ENCODE measurements around the gene FRMD4A.

- no peak for TF ChIP-seq POLR2A (IDR thresholded peaks at IDR 0.05; ENCODE audit: low read depth, low read length)
- no peak for TF ChIP-seq TAF1 (IDR thresholded peaks at IDR 0.05; ENCODE audit: borderline replicate concordance, low read depth, low read length)
- TF ChIP-seq POLR2AphosphoS5 (IDR thresholded peaks at IDR 0.05; ENCODE audit: low read depth, low read length): no peak
Observed at GRCh38 chr10:14014423-14014822, 316.3 kb downstream of the FRMD4A start.

All from GM12892 (cell line).